DMS153 (cell line): ENCODE data around the gene RFX3.

Source experiments
- DNase-seq: peaks from one replicate; lab custom pipeline; 2025; lab: John Stamatoyannopoulos, UW

Gene RFX3

DNA sequence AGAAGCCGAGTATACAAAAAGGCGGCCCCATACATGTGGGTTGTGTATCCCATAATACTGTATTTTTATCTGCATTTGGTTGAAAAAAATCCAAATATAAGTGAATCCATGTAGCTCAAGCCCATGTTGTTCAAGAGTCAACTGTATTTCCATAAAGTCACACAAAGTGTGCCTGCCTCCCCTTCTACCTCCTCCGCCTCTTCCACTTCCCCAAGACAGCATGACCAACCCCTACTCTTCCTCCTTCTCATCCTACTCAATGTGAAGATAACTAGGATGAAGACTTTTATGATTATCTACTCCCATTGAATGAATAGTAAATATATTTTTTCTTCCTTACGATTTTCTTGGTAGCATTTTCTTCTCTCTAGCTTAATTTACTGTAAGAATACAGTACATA lies 92.7 kb downstream of the RFX3 start:
- DNase-seq, result no peak

DNA sequence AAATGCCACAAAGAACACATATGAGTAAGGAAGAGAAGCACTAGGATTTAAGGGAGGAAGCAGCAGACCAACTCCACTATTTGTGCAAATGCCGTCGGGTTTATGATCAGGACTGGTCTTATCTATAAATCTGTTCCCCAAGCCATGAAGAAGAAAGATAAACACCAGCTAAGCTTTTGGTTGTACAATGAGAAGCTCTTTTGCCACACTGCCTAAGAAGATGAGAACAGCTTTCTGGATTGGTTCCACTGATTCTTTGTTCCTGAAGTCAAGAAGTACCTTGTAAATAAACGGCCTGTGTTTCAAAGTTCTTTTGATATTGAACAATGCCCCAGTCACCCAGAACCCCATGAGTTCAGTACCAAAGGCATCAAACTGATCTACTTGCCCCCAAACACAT lies 93.9 kb downstream of the RFX3 start:
- DNase-seq, result no peak

DNA sequence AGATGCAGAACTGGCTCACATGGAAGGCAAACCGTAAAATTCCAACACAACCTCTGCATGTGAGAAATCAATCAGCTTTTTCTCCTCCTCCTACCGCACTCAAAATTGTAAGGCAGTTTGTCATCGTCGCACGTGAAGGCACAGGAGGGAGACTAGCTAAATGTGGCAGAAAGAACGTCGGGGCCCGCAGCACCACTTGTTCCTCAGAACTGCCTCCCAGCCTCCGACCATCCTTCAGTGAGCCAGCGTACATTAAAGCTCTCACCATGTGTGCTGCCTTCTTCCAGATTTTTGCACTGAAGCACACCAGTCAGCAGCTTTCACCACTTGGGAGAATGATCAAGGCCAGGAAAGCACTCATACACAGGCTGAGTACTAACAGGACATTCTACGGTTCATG lies 105.9 kb downstream of the RFX3 start:
- no peak for DNase-seq

DNA sequence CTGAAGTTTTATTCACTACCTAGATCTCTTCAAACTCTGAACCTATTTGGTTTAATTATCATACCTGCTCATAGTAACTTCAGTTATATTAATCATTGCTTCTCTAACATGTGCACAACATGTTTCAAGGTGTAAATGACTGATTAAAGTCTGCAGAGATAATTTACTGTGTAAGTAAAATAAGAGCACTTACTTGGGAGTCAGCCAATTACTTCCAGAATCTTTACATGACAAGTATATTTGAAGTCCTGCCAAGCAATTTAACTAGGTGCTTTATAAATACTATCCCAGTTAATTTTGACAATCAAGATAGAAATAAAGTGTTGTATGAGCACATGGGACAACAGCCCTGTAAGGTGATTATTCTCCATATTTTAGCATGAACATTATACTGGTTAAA lies 109.9 kb downstream of the RFX3 start:
- DNase-seq, result no peak

DNA sequence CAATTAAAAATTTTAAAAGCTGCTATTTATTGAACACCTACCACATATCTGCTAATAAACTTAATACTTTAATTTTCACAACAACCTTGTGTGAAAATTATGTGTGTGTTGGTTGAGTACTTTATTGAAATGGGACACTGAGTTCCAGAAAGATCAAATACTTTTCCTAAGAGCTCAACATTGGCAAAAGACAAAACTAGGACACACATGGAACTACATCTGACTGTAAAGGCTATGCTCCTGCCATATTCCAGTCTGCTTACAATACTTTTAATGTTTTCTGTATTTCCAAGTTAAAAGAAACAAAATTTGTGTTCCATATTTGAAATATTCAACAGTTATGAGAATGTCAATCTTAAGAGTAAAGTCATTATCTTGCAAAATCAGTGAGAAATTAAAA lies 111.8 kb downstream of the RFX3 start:
- DNase-seq, result no peak

DNA sequence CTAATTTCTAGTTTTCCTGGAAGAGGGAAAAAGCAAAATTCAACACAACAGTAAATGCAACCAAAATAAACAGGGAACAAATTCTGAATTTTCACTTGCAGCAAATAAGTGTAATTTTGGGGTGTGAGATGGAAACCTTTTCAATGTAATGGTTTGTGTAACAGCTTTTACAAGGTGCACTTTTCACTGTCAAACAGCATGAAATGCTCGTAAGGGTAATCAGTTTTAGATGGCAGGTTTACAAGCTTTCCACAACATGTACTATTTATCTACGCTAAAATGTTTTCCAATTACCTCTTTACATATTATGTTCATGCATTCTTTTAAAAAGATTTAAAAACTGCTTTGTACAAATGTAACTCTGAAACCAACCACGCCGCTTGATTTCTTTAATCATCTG lies 115.3 kb downstream of the RFX3 start:
- no peak for DNase-seq

DNA sequence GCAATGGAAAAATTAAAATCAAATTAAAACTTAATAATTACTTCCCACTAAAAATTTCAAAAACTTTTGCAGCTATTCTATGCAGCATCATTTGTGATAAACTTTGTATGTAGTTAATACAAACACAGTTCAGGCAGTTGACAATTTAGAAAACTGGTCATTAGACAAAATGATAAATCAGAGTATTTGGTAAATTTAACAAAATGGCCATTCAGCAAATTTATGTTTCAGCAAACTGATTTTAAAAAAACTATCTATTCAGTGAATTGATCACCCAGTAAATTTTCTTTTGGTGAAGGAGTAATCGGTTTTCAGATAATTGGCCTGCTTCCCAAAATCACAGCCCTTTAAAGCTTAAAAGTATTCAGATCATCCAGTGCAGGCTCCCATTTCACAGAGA lies 116.3 kb downstream of the RFX3 start:
- DNase-seq, result no peak

DNA sequence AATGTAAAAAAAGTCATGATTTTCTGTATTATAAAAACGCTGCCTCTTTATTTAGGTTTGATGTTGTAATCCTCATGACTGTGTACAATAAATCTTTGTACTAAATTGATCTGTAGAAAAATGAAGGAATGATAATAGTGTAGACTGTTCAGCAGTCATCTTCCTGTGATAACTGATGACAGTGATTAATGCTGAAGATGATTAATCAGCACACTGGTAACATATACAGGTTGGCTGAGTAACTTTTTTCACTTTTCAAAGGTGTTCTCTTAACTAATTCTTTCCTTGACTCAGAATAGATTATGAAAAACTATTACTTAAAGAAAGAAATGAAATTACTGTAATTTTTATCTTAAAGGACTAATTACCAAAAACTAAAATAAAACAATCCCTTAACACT lies 122.5 kb downstream of the RFX3 start:
- no peak for DNase-seq

DNA sequence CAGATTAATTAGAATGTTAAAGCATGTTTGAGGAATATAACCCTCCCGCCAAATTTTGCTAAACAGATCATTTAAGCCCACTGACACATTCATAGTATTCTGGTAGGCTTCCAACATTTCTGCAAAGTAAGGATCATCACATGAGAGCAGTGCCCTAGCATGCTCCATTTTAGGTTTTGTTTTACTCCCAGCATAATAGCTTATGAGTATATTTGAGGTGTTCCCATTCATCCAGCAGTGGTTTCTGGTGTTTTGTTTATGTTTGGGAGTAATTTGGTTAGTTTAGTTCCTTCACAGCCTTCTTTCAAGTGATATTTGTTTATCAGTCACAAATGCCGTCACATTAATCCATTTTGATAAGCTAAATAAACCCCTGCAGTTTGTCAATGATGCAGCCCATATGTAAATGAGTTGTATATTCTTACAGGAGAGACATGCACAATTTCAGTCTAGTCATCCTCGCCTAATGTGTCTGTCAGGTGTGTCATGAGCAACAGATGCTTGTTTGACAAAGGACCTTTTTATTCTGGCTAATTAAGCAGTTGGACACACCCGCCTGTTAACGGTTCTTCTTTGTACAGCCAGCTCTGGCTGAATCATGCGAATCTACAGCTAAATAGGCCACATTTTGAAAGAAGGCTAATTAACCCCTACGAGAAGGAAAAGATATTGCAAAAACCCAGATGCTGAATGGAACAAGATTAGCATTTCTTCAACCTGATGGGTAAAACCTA lies 124.4 kb downstream of the RFX3 start:
- DNase-seq, result peak; percentile 78

DNA sequence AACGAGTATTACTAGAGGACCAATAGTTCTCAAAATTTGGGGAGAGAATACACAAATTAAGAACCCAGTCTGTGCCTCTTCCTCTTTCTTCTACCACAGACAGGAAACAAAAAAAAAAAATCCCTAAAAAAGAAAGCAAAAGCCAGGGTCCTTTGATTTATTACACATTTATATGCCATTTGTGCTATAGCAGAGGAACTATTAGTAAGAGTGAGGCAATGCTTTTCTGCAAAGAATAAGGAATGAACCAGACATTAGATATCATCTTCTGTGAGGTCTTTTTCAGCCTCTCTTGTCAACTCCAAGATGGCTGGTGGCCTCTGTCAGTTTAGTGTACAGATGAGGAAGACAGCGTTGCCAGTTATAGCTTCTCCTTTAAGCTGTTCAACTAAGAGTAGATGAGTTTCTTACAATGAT lies 127.6 kb downstream of the RFX3 start:
- no peak for DNase-seq

DNA sequence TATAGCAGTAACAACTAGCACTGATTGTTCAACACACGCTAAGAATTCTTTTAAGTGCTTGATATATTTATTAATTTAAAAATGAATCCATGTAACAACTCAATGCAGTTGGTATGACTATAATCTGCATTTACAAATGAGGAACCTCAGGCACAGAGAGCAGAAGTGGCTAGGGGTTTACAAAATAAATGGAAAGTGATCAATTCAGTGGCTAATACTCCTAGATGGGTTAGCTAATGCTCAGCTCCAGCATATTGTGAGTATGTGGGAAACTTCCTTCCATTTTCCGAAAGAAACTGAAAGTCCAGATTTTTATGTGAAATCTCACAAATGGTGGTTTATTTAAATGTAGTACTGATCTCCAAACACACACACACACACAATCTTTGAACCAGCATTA lies 128.0 kb downstream of the RFX3 start:
- no peak for DNase-seq

DNA sequence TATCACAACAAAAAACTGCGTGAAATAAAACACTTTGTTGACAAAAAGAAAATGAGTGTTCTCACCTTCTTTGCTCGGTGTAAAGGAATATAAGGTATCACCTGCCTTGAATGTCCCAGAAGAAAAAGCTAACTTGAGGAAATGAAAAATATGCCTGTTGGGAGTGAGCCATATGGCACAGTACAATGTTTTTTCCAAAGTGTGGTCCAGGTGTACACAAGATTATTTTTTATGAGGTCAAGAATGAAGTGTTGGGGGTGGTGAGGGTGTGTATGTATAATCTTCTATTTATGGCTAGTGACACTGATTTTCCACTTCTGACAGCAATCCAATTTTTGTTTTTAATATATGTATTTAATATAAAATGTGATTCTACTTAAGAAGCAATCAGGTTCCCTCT lies 134.4 kb downstream of the RFX3 start:
- DNase-seq, result no peak

DNA sequence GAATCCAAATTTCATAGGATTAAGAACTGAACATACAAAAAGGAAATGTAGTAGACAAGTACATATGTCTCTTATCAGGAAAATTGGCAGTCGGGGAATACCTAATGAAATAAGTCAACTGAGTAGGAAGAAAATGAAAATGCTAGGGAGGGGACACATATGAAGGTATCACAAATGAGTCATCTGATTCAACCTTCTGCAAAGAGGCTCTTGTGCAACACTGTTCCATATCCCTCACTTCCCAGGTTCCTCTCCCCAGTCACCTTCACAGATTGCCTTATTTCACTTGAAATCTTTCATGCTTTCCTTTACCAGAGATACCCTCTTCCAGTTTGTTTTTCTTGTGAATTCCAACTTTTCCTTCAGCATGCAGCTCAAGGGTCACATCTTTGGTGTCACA lies 139.0 kb downstream of the RFX3 start:
- DNase-seq, result no peak

DNA sequence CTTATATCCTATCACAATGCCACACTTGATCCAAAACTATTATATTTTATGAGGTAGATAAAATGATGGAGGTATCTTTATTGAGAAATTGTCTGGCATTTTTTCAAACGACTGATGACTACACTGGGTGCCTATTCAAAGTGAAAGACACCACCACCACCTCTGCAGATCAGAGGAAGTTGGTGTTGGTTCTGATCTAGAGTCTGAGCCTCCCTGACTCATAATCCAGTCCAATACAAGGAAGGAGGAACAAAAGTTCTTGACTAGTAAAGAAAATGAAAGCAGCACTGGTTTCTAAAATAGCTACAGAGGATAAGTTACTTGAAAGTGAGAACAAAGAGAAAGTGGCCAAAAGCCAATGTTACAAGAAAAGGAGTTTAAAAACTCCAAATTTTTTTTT lies 139.9 kb downstream of the RFX3 start:
- no peak for DNase-seq

DNA sequence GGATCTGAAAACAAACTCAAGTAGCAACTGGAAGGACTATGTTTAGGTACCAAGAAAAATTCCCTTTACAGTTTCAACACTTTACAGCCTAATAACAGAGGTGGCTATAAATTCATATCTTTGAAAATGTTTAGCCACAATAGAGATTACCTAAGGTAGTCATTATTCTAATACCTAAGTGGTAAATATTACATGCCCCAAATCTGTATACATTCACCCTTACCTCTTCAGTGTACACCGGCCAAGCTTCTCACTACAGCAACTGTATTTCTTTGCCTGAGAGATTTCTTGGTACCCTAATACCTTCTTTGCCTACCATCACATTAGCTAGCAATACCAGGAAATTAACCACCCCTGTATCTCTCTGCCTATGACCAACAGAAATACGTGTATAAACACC lies 154.0 kb downstream of the RFX3 start:
- no peak for DNase-seq

DNA sequence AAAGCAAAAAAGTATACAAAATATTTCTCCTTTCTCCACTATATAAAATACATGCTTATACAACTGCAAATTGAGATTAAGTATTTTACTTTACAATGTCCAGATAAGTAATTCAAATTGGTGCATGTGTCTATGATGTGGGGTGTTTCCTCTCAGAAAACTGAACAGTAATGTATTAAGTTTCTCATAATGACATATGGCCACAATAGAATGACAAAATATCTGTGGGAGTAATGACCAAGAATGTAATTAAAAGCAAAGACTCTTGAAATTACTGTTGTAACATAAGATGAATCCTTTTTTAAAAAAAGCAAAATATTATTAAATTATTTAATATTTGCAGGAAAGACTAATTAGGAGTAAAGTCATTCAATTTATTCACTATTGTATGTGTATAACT lies 155.1 kb downstream of the RFX3 start:
- DNase-seq, result no peak

DNA sequence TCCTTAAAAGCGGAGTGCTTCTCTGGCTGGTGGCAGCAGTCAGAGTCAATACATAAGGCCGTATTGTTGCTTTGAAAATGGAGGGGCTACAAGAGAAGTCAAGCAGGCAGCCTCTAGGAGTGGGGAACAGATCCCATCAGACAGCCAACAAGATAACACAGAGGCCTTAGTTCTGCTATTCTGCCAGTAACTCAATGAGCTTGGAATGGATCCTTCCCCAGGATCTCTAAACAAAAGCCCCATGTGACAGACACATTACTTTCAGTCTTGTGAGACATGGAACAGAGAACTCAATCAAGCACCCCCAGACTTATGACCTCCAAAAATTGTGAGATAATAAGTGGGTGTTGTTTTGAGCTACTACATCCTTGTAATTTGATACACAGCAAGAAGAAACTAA lies 158.6 kb downstream of the RFX3 start:
- no peak for DNase-seq

DNA sequence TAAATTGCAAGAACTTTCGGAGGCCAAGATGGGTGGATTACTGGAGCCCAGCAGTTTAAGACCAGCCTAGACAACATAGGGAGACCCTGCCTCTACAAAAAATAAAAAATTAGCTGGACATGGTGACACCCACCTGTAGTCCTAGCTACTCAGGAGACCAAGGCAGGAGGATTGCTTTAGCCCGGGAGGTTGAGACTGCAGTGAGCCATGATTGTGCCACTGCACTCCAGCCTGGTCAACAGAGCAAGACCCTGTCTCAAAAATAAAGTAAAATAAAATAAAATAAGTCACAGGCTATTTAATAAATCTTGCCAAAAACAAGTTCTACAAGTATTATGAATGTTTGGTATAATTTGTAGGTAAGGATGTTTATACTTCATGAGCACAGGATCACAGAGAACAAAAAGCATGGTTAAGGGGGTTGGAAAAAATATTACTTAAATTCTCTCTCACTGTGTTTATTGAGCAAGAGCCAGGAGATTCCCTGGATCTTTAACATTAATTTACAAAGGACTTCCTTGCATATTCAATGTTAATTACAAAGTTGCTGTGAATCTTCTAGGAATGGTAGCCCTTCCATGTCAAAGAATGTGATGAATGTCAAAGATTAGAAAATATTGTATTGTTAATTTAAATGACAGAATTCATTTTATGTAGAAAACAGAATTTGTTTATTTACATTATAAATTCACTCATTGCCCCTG lies 164.0 kb downstream of the RFX3 start:
- DNase-seq, result no peak

DNA sequence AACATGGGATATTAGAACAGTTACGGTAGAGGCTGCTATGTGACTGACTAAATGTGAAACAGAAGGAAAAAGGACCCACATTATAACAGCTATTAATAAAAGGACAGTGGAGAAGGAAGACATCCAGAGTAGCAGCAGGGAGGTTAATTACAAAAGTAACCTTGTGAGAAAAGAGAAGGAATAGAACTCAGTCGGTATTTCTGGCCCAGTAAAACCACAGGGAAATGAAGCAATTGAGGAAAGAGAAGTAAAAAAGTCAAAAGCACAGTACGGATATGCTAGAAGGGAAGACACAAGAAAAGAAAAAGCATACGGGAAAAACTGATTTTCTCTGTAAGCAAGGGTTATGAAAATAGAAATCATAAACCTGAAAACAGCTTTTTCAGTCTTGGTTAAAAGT lies 164.7 kb downstream of the RFX3 start:
- DNase-seq, result no peak

DNA sequence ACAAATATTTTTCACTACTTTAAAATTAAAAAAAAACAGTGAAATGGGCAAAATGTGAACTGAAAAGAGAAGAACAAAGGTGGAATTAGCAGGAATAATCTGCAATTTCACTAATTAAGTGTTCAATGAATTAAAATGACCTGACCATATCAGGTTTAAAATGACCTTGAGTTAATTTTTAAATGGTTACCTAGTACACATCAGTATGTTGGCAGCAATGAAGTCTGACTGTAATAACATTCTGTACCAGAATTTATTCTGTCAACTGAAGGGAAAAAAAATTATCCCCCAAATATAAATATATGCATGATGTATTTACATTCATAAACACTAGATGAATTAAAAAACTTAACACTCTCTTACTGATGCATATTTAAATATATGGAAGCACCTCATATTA lies 165.6 kb downstream of the RFX3 start:
- DNase-seq, result no peak

DNA sequence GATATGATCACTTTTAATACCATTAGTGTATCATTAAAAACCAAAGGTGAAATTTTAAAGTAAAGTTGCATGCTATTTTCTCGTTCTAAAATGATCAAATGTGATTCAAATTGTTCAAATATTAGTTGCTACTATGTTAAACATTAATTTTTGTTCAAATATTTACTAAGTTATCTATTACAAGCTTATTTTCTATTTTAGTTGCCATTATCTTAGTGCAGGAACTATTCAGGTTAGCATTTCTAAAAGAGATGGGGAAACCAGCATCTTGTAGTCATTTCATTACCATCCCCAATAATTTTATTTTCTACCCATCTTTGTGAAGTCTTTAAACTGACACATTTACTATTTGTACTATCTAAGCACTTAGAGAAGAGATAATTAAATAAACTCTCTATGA lies 166.0 kb downstream of the RFX3 start:
- DNase-seq, result no peak

DNA sequence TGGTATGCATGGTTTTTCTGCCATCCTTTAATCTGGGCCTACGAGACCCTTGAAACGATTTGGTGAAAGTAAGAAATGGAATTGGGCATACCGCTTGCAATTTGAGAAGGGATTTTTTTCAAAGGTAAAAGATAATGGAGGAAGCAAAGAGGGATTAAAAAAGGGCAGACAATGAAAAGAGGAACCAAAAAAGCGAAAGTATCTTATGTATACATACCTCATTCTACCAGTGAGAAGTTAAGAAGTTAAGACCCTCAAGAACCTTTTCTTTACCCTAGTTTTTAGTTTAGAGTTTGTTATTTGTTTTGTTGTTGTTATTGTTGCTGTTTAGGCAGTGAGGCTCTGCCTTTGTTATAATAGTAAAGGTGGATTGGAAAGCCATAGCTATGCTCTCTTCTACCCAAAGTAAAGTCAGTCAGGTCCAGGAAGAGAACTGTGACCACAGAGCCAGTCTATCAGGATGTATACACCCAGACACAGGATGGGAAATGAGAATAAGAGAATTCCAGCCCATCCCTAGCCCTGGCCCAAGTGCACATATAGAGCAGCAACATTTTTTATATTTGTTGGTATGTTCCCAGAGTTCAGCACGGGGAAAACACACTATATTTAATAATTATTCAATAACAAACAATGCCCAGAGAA lies 166.6 kb downstream of the RFX3 start:
- DNase-seq, result no peak

DNA sequence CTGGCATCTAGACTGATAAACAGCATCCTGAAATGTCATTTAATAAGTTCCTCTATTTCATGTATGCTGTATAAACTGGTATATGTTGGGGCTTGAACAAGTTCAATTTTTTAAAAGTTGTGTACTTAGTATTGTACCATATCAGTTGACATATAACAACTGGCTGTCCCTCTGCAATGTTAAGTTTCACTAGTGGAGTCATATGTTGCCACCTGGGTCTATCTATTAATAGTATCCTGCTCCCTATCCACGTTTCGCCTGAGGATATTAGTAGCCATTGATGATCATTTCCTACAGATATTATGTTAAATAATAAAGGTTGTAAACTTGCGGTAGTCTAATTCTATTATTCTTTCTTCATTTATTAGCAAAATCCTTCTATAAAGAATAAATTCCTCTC lies 177.6 kb downstream of the RFX3 start:
- no peak for DNase-seq

DNA sequence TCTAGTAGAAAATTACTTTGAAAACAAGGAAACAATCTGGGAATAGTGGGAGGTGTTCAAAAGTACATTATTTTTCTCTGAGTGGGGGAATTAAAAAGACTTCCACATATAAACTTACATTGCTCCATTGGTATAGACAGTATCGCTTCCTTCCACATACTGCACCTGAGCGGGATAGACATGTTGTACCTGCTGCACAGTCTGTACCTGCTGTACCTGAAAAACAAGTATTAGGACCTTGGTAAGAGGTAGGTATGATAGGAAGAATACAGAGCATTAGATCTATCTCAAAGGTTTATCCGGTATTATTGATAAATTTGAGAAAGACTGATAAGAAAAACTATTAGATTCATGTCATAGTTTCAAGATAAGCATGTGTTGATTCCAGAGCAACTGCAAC lies 179.3 kb downstream of the RFX3 start:
- DNase-seq, result no peak
